HFF-Myc (cell line): ENCODE measurements around the gene OPRPN.

ENCODE experiments used
- DNase-seq: peaks from one replicate; pipeline ENCODE4 v3.0.0-alpha.2; 2011; ENCODE audit warnings: low read depth; ENCODE audit errors: extremely low read depth
- H3K4me3 ChIP-seq: replicated peaks from 2 replicates; pipeline ENCODE4 v1.5.1; 2011; ENCODE audit warnings: low read depth, mild to moderate bottlenecking, control low read depth, low read length
- TF ChIP-seq, protein P1 (sequence below): IDR thresholded peaks from 2 replicates; pipeline ENCODE4 v1.5.1; 2012; ENCODE audit warnings: mild to moderate bottlenecking, low read depth, low read length, control low read depth; ENCODE audit errors: missing control alignments

Gene OPRPN

DNA sequence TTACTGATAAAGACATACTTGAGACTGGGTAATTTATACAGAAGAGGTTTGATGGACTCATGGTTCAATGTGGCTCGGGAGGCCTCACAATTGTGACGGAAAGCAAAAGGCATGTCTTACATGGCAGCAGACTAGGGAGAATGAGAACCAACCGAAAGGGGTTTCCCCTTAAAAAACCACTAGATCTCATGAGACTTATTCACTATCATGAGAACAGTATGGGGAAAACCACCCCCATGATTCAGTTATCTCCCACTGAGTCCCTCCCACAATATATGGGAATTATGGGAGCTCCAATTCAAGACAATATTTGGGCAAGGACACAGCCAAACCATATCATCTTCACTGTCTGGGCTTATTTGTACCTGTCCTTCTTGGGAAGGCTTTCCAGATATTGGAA is 51.5 kb downstream of the OPRPN start:
- DNase-seq, result no peak
- H3K4me3 ChIP-seq, result no peak overlapping the region
- TF ChIP-seq, protein P1, sequence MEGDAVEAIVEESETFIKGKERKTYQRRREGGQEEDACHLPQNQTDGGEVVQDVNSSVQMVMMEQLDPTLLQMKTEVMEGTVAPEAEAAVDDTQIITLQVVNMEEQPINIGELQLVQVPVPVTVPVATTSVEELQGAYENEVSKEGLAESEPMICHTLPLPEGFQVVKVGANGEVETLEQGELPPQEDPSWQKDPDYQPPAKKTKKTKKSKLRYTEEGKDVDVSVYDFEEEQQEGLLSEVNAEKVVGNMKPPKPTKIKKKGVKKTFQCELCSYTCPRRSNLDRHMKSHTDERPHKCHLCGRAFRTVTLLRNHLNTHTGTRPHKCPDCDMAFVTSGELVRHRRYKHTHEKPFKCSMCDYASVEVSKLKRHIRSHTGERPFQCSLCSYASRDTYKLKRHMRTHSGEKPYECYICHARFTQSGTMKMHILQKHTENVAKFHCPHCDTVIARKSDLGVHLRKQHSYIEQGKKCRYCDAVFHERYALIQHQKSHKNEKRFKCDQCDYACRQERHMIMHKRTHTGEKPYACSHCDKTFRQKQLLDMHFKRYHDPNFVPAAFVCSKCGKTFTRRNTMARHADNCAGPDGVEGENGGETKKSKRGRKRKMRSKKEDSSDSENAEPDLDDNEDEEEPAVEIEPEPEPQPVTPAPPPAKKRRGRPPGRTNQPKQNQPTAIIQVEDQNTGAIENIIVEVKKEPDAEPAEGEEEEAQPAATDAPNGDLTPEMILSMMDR, result no peak

- TF ChIP-seq, protein P1, result no peak
- no peak for DNase-seq
- H3K4me3 ChIP-seq, result no peak overlapping the region
Measured at GRCh38 chr4:70452946-70453345, 55.2 kb downstream of the OPRPN start.
